ENCODE data around the gene TGFBR2.

The TGFBR2 gene

GRCh38 chr3:30695302-30696061 is 89.1 kb downstream of the TGFBR2 start:
- no peak for DNase-seq

GRCh38 chr3:30696403-30696819 is 90.0 kb downstream of the TGFBR2 start:
- no peak for DNase-seq

GRCh38 chr3:30696896-30697295 is 90.5 kb downstream of the TGFBR2 start:
- DNase-seq = no peak

- DNase-seq = no peak
Observed at GRCh38 chr3:30698549-30698948, 92.1 kb downstream of the TGFBR2 start.

DNA sequence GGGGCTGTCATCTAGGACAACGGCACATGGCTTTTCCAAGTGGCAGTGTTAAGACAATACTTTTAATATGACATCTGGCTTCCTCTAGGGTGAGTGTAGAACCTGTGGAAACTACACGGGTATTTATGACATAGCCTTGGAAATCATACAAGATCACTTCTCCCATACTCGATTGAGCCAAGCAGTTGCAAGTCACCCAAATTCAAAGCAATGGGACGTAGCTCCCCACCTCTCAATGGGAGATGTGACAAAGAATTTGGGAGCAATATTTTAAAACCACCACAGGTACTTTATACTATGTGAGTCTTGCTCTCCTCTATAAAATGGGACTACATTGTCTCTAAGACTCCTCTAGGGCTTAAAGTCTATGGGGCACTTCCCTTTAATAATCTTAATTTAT is 93.5 kb downstream of the TGFBR2 start:
- no peak for DNase-seq

- no peak for DNase-seq
Observed at GRCh38 chr3:30700702-30701321, 94.4 kb downstream of the TGFBR2 start.

- DNase-seq = no peak
Observed at GRCh38 chr3:30702038-30702827, 95.8 kb downstream of the TGFBR2 start.

GRCh38 chr3:30702828-30703397 is 96.5 kb downstream of the TGFBR2 start:
- no peak for DNase-seq

DNA sequence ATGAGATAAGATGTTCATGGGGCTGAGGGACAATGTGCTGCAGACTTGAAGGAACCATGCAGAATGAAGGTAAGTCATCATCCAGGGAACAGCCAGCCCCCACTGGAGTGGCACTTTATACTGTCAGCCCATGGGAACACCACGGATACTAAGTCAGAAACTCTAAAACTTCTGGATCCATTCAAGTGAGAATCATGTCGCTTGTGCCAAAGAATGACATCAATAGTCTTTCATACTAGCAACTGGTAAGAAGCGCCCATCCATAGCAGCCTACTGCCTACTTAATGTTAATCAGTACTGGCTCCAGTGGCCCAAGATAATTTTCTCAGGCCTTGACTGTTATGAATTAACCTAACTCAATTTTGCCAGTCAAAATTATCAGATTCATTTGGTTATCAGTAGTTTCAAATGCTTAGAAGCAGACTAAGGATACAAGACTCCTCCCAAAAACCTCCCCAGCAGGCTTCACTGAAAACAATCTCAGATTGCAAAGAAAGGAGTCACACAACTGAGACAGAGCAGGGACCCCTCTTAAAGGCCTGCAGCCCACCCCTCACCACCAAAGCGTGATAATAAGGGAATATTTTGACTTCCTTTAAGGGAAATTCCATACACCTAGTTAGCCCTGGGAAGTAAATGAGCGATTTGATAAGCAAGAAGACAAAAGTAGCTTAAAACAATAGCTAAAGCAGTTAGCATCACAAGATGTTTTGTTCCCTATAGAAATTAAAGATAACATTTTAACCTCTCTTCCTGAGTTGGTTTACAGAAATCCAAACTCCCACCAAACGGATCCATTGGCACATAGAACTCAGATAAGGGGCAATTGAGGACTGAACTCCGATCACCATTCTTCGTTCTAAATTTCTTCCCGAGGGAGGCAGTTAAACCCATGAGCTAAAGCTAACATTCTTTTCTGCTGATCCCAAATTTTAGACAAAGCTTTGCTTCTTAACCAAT is 98.8 kb downstream of the TGFBR2 start:
- DNase-seq = no peak

GRCh38 chr3:30707825-30708224 is 101.4 kb downstream of the TGFBR2 start:
- no peak for DNase-seq

DNA sequence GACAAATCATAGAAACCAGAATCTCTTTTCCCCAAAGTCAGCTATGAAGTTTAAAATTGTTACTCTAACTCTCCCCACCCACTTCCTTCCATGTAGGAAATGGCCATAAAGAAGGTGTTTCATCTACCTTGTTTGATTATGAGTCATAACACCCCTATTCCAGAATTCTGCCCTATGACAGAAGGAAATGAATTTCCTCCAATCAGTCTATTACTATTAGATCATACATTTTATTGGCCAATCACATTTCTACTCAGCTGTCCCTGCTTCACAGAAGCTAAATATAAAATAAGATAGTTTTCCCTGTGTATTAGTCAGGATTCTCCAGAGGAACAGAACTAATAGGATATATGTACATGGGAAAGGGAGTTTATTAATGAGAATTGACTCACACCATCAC is 102.1 kb downstream of the TGFBR2 start:
- DNase-seq = no peak

DNA sequence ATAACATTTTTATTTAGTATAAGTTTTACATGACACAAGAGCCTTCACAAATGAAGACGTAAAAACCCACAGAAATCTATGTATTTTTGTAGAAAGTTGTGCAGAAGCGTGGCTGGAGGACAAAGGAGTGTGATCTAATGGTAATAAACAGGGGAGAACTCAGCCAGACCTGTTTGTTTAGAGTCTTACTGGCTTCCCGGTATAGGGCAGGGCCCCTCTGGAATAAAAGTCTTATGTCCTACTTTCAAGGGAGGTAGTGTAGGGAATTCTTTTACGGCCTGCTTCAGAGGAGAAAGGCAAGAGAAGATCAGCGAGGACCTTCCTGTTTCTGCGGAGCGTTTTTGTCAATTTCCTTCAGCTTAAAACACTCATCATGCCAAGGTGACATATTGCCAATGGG is 103.6 kb downstream of the TGFBR2 start:
- no peak for DNase-seq

DNA sequence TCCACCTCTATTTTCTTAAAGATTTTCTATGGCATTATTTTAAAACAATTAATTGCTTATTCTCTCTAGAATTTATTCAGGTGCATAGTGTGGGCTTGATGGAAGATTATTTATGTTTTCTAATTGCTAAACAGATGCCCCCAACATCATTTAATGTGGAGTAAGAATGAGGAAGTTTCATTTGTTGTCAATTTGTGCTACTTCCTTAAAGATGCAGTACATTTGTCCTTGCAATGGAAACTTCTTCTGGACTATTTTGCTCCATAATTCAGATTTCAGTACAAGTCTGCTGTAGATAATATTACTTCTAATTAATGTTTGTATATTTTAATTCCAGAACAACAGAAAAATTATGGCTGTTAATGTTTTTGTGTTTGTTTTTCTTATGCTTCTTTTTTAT is 104.8 kb downstream of the TGFBR2 start:
- DNase-seq = no peak

GRCh38 chr3:30711867-30712266 is 105.5 kb downstream of the TGFBR2 start:
- DNase-seq = no peak

DNA sequence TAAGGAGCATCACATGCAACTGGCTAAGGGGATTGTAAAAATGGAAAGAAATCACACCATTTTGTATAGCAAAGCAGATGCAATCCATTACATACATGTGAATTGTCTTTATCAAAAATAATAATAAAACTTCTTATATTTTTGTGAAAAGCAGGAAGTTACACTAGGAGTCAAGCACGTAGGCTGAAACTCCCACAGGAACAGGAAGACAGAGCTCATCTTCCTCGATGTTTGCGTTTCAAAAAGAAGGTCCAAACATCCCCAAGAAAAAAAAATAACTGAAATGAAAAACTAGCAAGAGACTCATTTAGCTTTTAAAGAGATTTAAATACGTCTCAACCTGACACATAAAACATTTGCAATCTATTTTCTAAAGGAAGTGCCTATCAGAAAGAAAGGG is 106.6 kb downstream of the TGFBR2 start:
- no peak for DNase-seq

GRCh38 chr3:30713885-30714503 is 107.6 kb downstream of the TGFBR2 start:
- no peak for DNase-seq

- no peak for DNase-seq
Observed at GRCh38 chr3:30719536-30719935, 113.1 kb downstream of the TGFBR2 start.

DNA sequence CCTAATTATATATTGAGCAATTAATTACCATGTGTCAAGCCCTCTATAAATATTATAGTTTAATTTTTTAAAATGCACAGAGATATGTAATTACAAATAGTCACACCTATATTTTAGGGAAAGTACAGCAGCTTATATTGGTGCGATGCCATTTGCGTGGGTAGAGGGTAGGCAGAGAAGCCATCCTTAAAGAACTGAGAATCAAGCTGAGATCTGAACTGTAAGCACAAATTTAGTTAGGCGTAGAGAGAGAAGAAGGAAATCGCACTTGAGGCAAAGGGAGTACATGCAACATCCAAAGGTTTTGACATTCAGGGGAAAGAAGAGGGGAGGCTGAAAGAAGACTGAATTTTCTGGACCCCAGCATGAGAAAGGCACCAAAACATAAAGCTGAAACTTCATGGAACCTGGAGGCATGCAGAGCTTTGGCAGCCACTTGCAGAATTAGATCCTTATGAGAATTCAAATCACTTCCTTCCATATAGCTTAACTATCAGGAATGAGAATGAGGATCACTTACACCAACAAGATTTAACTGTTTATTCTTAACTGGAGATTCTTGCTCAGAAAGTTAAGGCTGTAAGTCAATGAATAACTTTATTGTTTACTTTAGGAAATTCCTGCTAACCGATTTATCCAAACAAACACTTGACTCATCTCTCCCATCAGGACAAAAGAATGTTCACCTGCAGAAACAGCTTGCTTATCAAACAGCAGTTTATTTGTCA is 114.3 kb downstream of the TGFBR2 start:
- DNase-seq = no peak

- DNase-seq = no peak
Observed at GRCh38 chr3:30721314-30721634, 114.9 kb downstream of the TGFBR2 start.

- DNase-seq = no peak
Observed at GRCh38 chr3:30723211-30723610, 116.8 kb downstream of the TGFBR2 start.

GRCh38 chr3:30724863-30725262 is 118.5 kb downstream of the TGFBR2 start:
- no peak for DNase-seq
